Immature natural killer cell (primary cell): ENCODE data around the gene BTBD7. TPM values are rescaled to one million over a fixed set of nuclear protein-coding genes. Genes with fewer than 3 reads are reported as not detected.
"Not testable (repeated sequence)": the region's sequence is repeated elsewhere in the genome, so short reads cannot be mapped to it uniquely, and the experiment has no call there.

Source experiments
- DNase-seq, 3 donors: peaks; one replicate each; pipeline ENCODE4 v3.0.0; 2022; ENCODE audit warnings: mixed read lengths in 1 of 3
- H3K27ac Mint-ChIP-seq, 6 donors: one replicate each; pipeline ENCODE4 v1.8.0; 2020; ENCODE audit warnings: mixed read lengths in 6 of 6, mild to moderate bottlenecking in 5 of 6, inconsistent platforms in 4 of 6, moderate library complexity in 3 of 6
- H3K27me3 Mint-ChIP-seq, 3 donors: one replicate each; pipeline ENCODE4 v1.8.0; 2020 to 2021; ENCODE audit warnings: low read depth in 3 of 3, mild to moderate bottlenecking in 3 of 3, mixed read lengths in 3 of 3, moderate library complexity in 3 of 3, inconsistent platforms in 1 of 3
- H3K36me3 Mint-ChIP-seq, 3 donors: one replicate each; pipeline ENCODE4 v1.8.0; 2020; ENCODE audit warnings: mixed read lengths in 3 of 3, inconsistent platforms in 2 of 3, mild to moderate bottlenecking in 2 of 3
- H3K4me1 Mint-ChIP-seq, 2 donors: one replicate each; pipeline ENCODE4 v1.8.0; 2020; ENCODE audit warnings: inconsistent platforms in 2 of 2, mild to moderate bottlenecking in 2 of 2, mixed read lengths in 2 of 2, moderate library complexity in 1 of 2
- H3K4me3 Mint-ChIP-seq, 5 donors: one replicate each; pipeline ENCODE4 v1.8.0; 2020; ENCODE audit warnings: mild to moderate bottlenecking in 5 of 5, mixed read lengths in 5 of 5, inconsistent platforms in 3 of 5, moderate library complexity in 3 of 5
- H3K9me3 Mint-ChIP-seq, 6 donors: one replicate each; pipeline ENCODE4 v1.8.0; 2020; ENCODE audit warnings: mild to moderate bottlenecking in 6 of 6, mixed read lengths in 6 of 6, inconsistent platforms in 4 of 6, moderate library complexity in 3 of 6
- polyA plus RNA-seq, 3 donors: library from polyadenylated mRNA; unstranded; fragments of 300-500 nt; fragmentation: Illumina TruSeq; gene quantifications; one replicate each; pipeline ENCODE4 v1.2.3, GENCODE V29; 2021

The BTBD7 gene
- polyA plus RNA-seq, result 10 to 100 TPM in 2 of 3 donors, 1 to 10 TPM in 1; 6.2 to 11.6 (median 10.6) TPM

- Mint-ChIP-seq H3K27me3 (peaks cover 5 to 11% (median 9%) of the 10 kb centered on the region in 3 donors), H3K27ac (peak within 1 kb of the TSS; percentile 92 to 97 (median 94)), H3K4me1 (peaks cover 40 to 55% of the 10 kb centered on the region in 2 donors), H3K4me3 (peak within 1 kb of the TSS; percentile 93 to 96 (median 94)), H3K9me3 (no peaks in the 10 kb centered on the region), H3K36me3 (no peaks in the 10 kb centered on the region)
- peak; percentile 92 to 94 (median 93) for DNase-seq
Observed at GRCh38 chr14:93332853-93333630, at the start of gene BTBD7. Gene BTBD7, minus strand, starts transcription at chr14:93333036. Its CDS starts 36,985 bp downstream, at chr14:93296051.

GRCh38 chr14:93381644-93382043 is 48.8 kb upstream of the BTBD7 start:
- Mint-ChIP-seq H3K9me3 (peaks cover 0 to 3% (median 0%) of the 10 kb centered on the region in 6 donors), H3K27me3 (peaks cover 7 to 16% (median 7%) of the 10 kb centered on the region in 3 donors)

GRCh38 chr14:93379831-93380230 is 47.0 kb upstream of the BTBD7 start:
- DNase-seq, result no peak
- Mint-ChIP-seq H3K27ac (no peak overlapping the region), H3K36me3 (no peaks in the 10 kb centered on the region), H3K4me1 (no peaks in the 10 kb centered on the region), H3K9me3 (no peaks in the 10 kb centered on the region), H3K4me3 (no peak overlapping the region), H3K27me3 (peaks cover 4 to 12% (median 8%) of the 10 kb centered on the region in 3 donors)

More at GRCh38 chr14:93381644-93382043, 48.8 kb upstream of the BTBD7 start:
- no peaks in the 10 kb centered on the region for H3K36me3 Mint-ChIP-seq
- H3K4me1 Mint-ChIP-seq, result no peaks in the 10 kb centered on the region
- DNase-seq, result no peak
- no peak overlapping the region for H3K27ac Mint-ChIP-seq
- no peak overlapping the region for H3K4me3 Mint-ChIP-seq

GRCh38 chr14:93375673-93376156 is 42.9 kb upstream of the BTBD7 start:
- Mint-ChIP-seq H3K4me3 (no peak overlapping the region), H3K27me3 (peaks cover 6 to 16% (median 6%) of the 10 kb centered on the region in 3 donors), H3K4me1 (no peaks in the 10 kb centered on the region), H3K9me3 (peaks cover 0 to 3% (median 0%) of the 10 kb centered on the region in 6 donors), H3K36me3 (no peaks in the 10 kb centered on the region), H3K27ac (no peak overlapping the region)
- no peak for DNase-seq

- H3K9me3 Mint-ChIP-seq, result peaks cover 0 to 3% (median 0%) of the 10 kb centered on the region in 6 donors
- peak overlapping the region in 1 of 6 donors; percentile 1 for H3K27ac Mint-ChIP-seq
Observed at GRCh38 chr14:93369713-93370266, 37.0 kb upstream of the BTBD7 start.

GRCh38 chr14:93368996-93369712 is 36.3 kb upstream of the BTBD7 start:
- H3K9me3 Mint-ChIP-seq, result peaks cover 0 to 3% (median 0%) of the 10 kb centered on the region in 6 donors
- no peaks in the 10 kb centered on the region for H3K4me1 Mint-ChIP-seq
- H3K36me3 Mint-ChIP-seq, result no peaks in the 10 kb centered on the region
- H3K27me3 Mint-ChIP-seq, result peaks cover 4 to 17% (median 6%) of the 10 kb centered on the region in 3 donors
- H3K27ac Mint-ChIP-seq, result no peak overlapping the region
- H3K4me3 Mint-ChIP-seq, result no peak overlapping the region
- DNase-seq, result no peak

More at GRCh38 chr14:93369713-93370266, 37.0 kb upstream of the BTBD7 start:
- DNase-seq, result no peak
- Mint-ChIP-seq H3K27me3 (peaks cover 4 to 14% (median 5%) of the 10 kb centered on the region in 3 donors), H3K4me3 (no peak overlapping the region), H3K36me3 (no peaks in the 10 kb centered on the region), H3K4me1 (no peaks in the 10 kb centered on the region)

- not testable (repeated sequence) for H3K4me1 Mint-ChIP-seq, H3K27me3 Mint-ChIP-seq, H3K4me3 Mint-ChIP-seq, DNase-seq, H3K9me3 Mint-ChIP-seq, H3K36me3 Mint-ChIP-seq, H3K27ac Mint-ChIP-seq
Observed at GRCh38 chr14:93354873-93355272, 22.0 kb upstream of the BTBD7 start.

GRCh38 chr14:93348292-93348691 is 15.5 kb upstream of the BTBD7 start:
- no peaks in the 10 kb centered on the region for H3K9me3 Mint-ChIP-seq
- no peak overlapping the region for H3K4me3 Mint-ChIP-seq
- no peak overlapping the region for H3K27ac Mint-ChIP-seq
- H3K27me3 Mint-ChIP-seq, result peaks cover 0 to 14% (median under 1%) of the 10 kb centered on the region in 3 donors
- no peak for DNase-seq
- H3K4me1 Mint-ChIP-seq, result no peaks in the 10 kb centered on the region
- no peaks in the 10 kb centered on the region for H3K36me3 Mint-ChIP-seq

- no peaks in the 10 kb centered on the region for H3K9me3 Mint-ChIP-seq
- H3K36me3 Mint-ChIP-seq, result no peaks in the 10 kb centered on the region
- peaks cover 0 to 14% (median 0%) of the 10 kb centered on the region in 3 donors for H3K27me3 Mint-ChIP-seq
- DNase-seq, result no peak
- no peak overlapping the region for H3K27ac Mint-ChIP-seq
- no peak overlapping the region for H3K4me3 Mint-ChIP-seq
- H3K4me1 Mint-ChIP-seq, result no peaks in the 10 kb centered on the region
Observed at GRCh38 chr14:93347850-93348249, 15.0 kb upstream of the BTBD7 start.

GRCh38 chr14:93346926-93347721 is 14.3 kb upstream of the BTBD7 start, which contains the start of gene COX8C:
Gene COX8C, plus strand, starts transcription at chr14:93347182. Its CDS starts 87 bp downstream, at chr14:93347269.
- H3K27me3 Mint-ChIP-seq, result peaks cover 0 to 14% (median 0%) of the 10 kb centered on the region in 3 donors
- DNase-seq, result no peak
- no peak within 1 kb of the TSS for H3K4me3 Mint-ChIP-seq
- no peak within 1 kb of the TSS for H3K27ac Mint-ChIP-seq
- no peaks in the 10 kb centered on the region for H3K9me3 Mint-ChIP-seq
- H3K4me1 Mint-ChIP-seq, result no peaks in the 10 kb centered on the region
- no peaks in the 10 kb centered on the region for H3K36me3 Mint-ChIP-seq

GRCh38 chr14:93343797-93344196 is 11.0 kb upstream of the BTBD7 start:
- Mint-ChIP-seq H3K4me3 (no peak overlapping the region), H3K27me3 (peaks cover 0 to 8% (median 1%) of the 10 kb centered on the region in 3 donors), H3K27ac (no peak overlapping the region), H3K4me1 (no peaks in the 10 kb centered on the region), H3K9me3 (no peaks in the 10 kb centered on the region), H3K36me3 (peaks cover 0 to 3% (median 0%) of the 10 kb centered on the region in 3 donors)
- no peak for DNase-seq

GRCh38 chr14:93343266-93343665 is 10.4 kb upstream of the BTBD7 start:
- H3K4me3 Mint-ChIP-seq, result no peak overlapping the region
- peaks cover 0 to 3% (median 0%) of the 10 kb centered on the region in 3 donors for H3K36me3 Mint-ChIP-seq

GRCh38 chr14:93337884-93338283 is 5.0 kb upstream of the BTBD7 start:
- no peak overlapping the region for H3K4me3 Mint-ChIP-seq
- H3K27me3 Mint-ChIP-seq, result peaks cover 6 to 9% (median 6%) of the 10 kb centered on the region in 3 donors
- H3K36me3 Mint-ChIP-seq, result peaks cover 0 to 3% (median 0%) of the 10 kb centered on the region in 3 donors
- no peak overlapping the region for H3K27ac Mint-ChIP-seq
- peaks cover 11 to 15% of the 10 kb centered on the region in 2 donors for H3K4me1 Mint-ChIP-seq
- DNase-seq, result no peak
- no peaks in the 10 kb centered on the region for H3K9me3 Mint-ChIP-seq

More at GRCh38 chr14:93343266-93343665, 10.4 kb upstream of the BTBD7 start:
- H3K27me3 Mint-ChIP-seq, result peaks cover 0 to 6% (median 1%) of the 10 kb centered on the region in 3 donors
- DNase-seq, result no peak
- no peaks in the 10 kb centered on the region for H3K4me1 Mint-ChIP-seq
- H3K27ac Mint-ChIP-seq, result no peak overlapping the region
- no peaks in the 10 kb centered on the region for H3K9me3 Mint-ChIP-seq
